DOHH2 (cell line): ENCODE measurements around the gene STPG1.
A peak's percentile ranks its signal among the peaks of the same experiment; 100 is the strongest.

Experiments
- H3F3A ChIP-seq: fragments of 200-600 bp; sonication (generic), shearing (Covaris generic); 2 replicates; pipeline ENCODE4 v1.6.0; 2016; ENCODE audit warnings: antibody characterized with exemption, mild to moderate bottlenecking; ENCODE audit not compliant: control insufficient read depth, insufficient read depth
- H3K27ac ChIP-seq: fragments of 200-600 bp; sonication (generic); 2 replicates; pipeline ENCODE4 v1.5.1; 2014; ENCODE audit warnings: low read depth, mild to moderate bottlenecking, low read length, moderate library complexity
- H3K27me3 ChIP-seq: fragments of 200-600 bp; sonication (generic); 2 replicates; pipeline ENCODE4 v1.6.1; 2014; ENCODE audit warnings: mild to moderate bottlenecking, low read length, mixed read lengths; ENCODE audit not compliant: control insufficient read depth
- H3K36me3 ChIP-seq: fragments of 200-600 bp; sonication (generic); 2 replicates; pipeline ENCODE4 v1.6.1; 2014; ENCODE audit warnings: mild to moderate bottlenecking, low read length, moderate library complexity, mixed read lengths; ENCODE audit not compliant: control insufficient read depth
- H3K4me1 ChIP-seq: fragments of 200-600 bp; sonication (generic); 2 replicates; pipeline ENCODE4 v1.6.1; 2014; ENCODE audit warnings: mild to moderate bottlenecking, low read length, mixed read lengths; ENCODE audit not compliant: control insufficient read depth
- H3K4me2 ChIP-seq: fragments of 200-600 bp; sonication (generic); 2 replicates; pipeline ENCODE4 v1.6.0; 2014; ENCODE audit warnings: mild to moderate bottlenecking, low read length, moderate library complexity
- H3K4me3 ChIP-seq: fragments of 200-600 bp; sonication (generic); 2 replicates; pipeline ENCODE4 v1.5.1; 2014; ENCODE audit warnings: mild to moderate bottlenecking, low read length, mixed read lengths
- H3K79me2 ChIP-seq: fragments of 200-600 bp; sonication (generic); 2 replicates; pipeline ENCODE4 v1.6.1; 2014; ENCODE audit warnings: mild to moderate bottlenecking, low read length, mixed read lengths; ENCODE audit not compliant: control insufficient read depth
- H3K9me2 ChIP-seq: fragments of 200-600 bp; sonication (generic); replicated peaks from 2 replicates; pipeline ENCODE4 v1.6.1; 2014; ENCODE audit warnings: mild to moderate bottlenecking, low read length, mixed read lengths; ENCODE audit not compliant: control insufficient read depth
- H3K9me3 ChIP-seq: fragments of 200-600 bp; sonication (generic); 2 replicates; pipeline ENCODE4 v1.6.1; 2014; ENCODE audit warnings: antibody characterized with exemption, low read length, mixed read lengths; ENCODE audit not compliant: control insufficient read depth, insufficient read depth
- H4K20me1 ChIP-seq: fragments of 200-600 bp; sonication (generic); 2 replicates; pipeline ENCODE4 v1.6.0; 2014; ENCODE audit warnings: low read depth, mild to moderate bottlenecking, antibody characterized with exemption, low read length, moderate library complexity; ENCODE audit not compliant: control insufficient read depth, insufficient read depth
- CTCF ChIP-seq: fragments of 200-600 bp; sonication (generic); IDR thresholded peaks from one replicate; pipeline ENCODE4 v1.5.1; 2014; ENCODE audit warnings: antibody characterized with exemption, mild to moderate bottlenecking, low read depth, low read length; ENCODE audit not compliant: poor library complexity, severe bottlenecking
- EZH2phosphoT487 ChIP-seq: fragments of 200-600 bp; sonication (generic); IDR thresholded peaks from 2 replicates; pipeline ENCODE4 v1.6.1; 2017; ENCODE audit warnings: borderline replicate concordance, mild to moderate bottlenecking, antibody characterized with exemption, low read length, moderate library complexity, mixed read lengths

Gene STPG1

GRCh38 chr1:24323281-24323680 is 90.3 kb downstream of the STPG1 start:
- no peaks in the 10 kb centered on the region for H3K36me3 ChIP-seq
- H3K27me3 ChIP-seq: peaks cover 94% of the 10 kb centered on the region
- TF ChIP-seq CTCF (no peak), EZH2phosphoT487 (no peak)
- H3K4me3 ChIP-seq: no peak overlapping the region
- H3K4me1 ChIP-seq: peaks cover 48% of the 10 kb centered on the region
- H3K9me3 ChIP-seq: no peaks in the 10 kb centered on the region
- 0 out of 2 replicates have a peak, but pooled peaks cover 4% of the 10 kb centered on the region for H4K20me1 ChIP-seq
- no peaks in the 10 kb centered on the region for H3K9me2 ChIP-seq
- no peaks in the 10 kb centered on the region for H3K79me2 ChIP-seq
- H3F3A ChIP-seq: peaks cover 6% of the 10 kb centered on the region
- no peak overlapping the region for H3K27ac ChIP-seq
- no peak overlapping the region for H3K4me2 ChIP-seq

- Histone ChIP-seq H3K79me2 (no peaks in the 10 kb centered on the region), H3K36me3 (no peaks in the 10 kb centered on the region), H3K27me3 (peaks cover 94% of the 10 kb centered on the region), H3K4me3 (peak overlapping the region; percentile 75), H3K4me1 (peaks cover 50% of the 10 kb centered on the region), H3K9me3 (no peaks in the 10 kb centered on the region), H3K9me2 (no peaks in the 10 kb centered on the region), H3F3A (peaks cover 6% of the 10 kb centered on the region), H3K4me2 (peak overlapping the region; percentile 94), H3K27ac (no peak overlapping the region), H4K20me1 (0 out of 2 replicates have a peak, but pooled peaks cover 4% of the 10 kb centered on the region)
- TF ChIP-seq CTCF: no peak
- peak; percentile 92; the same call in 1 of the 2 replicates for TF ChIP-seq EZH2phosphoT487
Observed at GRCh38 chr1:24322470-24323177, 91.0 kb downstream of the STPG1 start.

- Histone ChIP-seq H3K79me2 (no peaks in the 10 kb centered on the region), H3K27me3 (peaks cover 94% of the 10 kb centered on the region), H3K4me2 (peak overlapping the region; percentile 94), H3K9me2 (no peaks in the 10 kb centered on the region), H4K20me1 (peaks cover 4% of the 10 kb centered on the region; the same call in 1 of the 2 replicates), H3F3A (peaks cover 6% of the 10 kb centered on the region), H3K4me3 (peak overlapping the region; percentile 75), H3K4me1 (peaks cover 50% of the 10 kb centered on the region), H3K36me3 (no peaks in the 10 kb centered on the region), H3K27ac (no peak overlapping the region), H3K9me3 (no peaks in the 10 kb centered on the region)
- peak; percentile 6 for TF ChIP-seq CTCF
- TF ChIP-seq EZH2phosphoT487: no peak; the same call in 1 of the 2 replicates
Observed at GRCh38 chr1:24321697-24322469, 91.7 kb downstream of the STPG1 start.
